K562 (cell line): ENCODE measurements around the gene PRMT3. TPM values are rescaled to one million over a fixed set of nuclear protein-coding genes. Genes with fewer than 3 reads are reported as not detected.

Source experiments
- ATAC-seq: fragments of 200-7000 bp; cut with Tn5 transposase; 3 replicates; pipeline ENCODE4 v1.9.1; 2020; ENCODE audit warnings: moderate library complexity
- BruUV-seq: library from RNA; stranded (reverse); fragments of 400-500 nt; replicated peaks from 2 replicates; lab custom pipeline; 2021; lab: Mats Ljungman, UMichigan
- CTCF ChIA-PET: fragments of 300-600 bp; formaldehyde crosslinking; extraction: SDS; loops from one replicate; lab custom pipeline; 2021; ENCODE audit warnings: low intra/inter-chr PET ratio; lab: Yijun Ruan, JAX
- POLR2A ChIA-PET: fragments of 300-600, 350-650 bp; sonication (Branson Sonifier 250); formaldehyde crosslinking; extraction: SDS; loops from one replicate; lab custom pipeline; 2021; ENCODE audit warnings: antibody characterized with exemption, inconsistent platforms; lab: Yijun Ruan, JAX
- DNase-seq, 4 experiments: peaks; one replicate each; pipeline versions ENCODE4 v3.0.0 to v3.0.0-alpha.2; 2011 to 2018; ENCODE audit warnings: low spot score in 3 of 4, mixed read lengths in 3 of 4; ENCODE audit errors: extremely low read depth in 1 of 4
- FAIRE-seq: peaks from 2 replicates; lab custom pipeline; 2011; peaks lifted over from hg19 to GRCh38; lab: Jason Lieb, UNC
- H2AFZ ChIP-seq: 2 replicates; pipeline ENCODE4 v1.6.0; 2011; ENCODE audit warnings: low read depth, low read length, control low read depth, inconsistent platforms
- H3K27ac ChIP-seq: fragments of 200-600 bp; 3 replicates; pipeline ENCODE4 v1.8.0; 2011; ENCODE audit warnings: low read depth, mild to moderate bottlenecking, control low read depth, inconsistent platforms, low read length, moderate library complexity, mixed read lengths; ENCODE audit errors: extremely low read depth
- H3K27me3 ChIP-seq, 2 experiments: fragments of 300-600 bp in 1 of 2; 2 replicates in 1 of 2; 3 replicates in 1 of 2; pipeline versions ENCODE4 v1.6.0 to v1.8.0; 2011; ENCODE audit warnings: inconsistent platforms in 2 of 2, low read length in 2 of 2, mild to moderate bottlenecking in 1 of 2, mixed read lengths in 1 of 2, moderate library complexity in 1 of 2; ENCODE audit not compliant: control insufficient read depth in 2 of 2, insufficient read depth in 2 of 2
- H3K36me3 ChIP-seq: fragments of 300-600 bp; 3 replicates; pipeline ENCODE4 v1.8.0; 2011; ENCODE audit warnings: mild to moderate bottlenecking, low read length, inconsistent platforms; ENCODE audit not compliant: control insufficient read depth, insufficient read depth
- H3K4me1 ChIP-seq, 2 experiments: fragments of 200-600 bp in 1 of 2; replicated peaks in 1 of 2; 2 replicates in 1 of 2; 3 replicates in 1 of 2; pipeline versions ENCODE4 v1.5.1 to v1.8.0; 2011; ENCODE audit warnings: inconsistent platforms in 2 of 2, low read length in 2 of 2, mild to moderate bottlenecking in 1 of 2, mixed read lengths in 1 of 2, moderate library complexity in 1 of 2; ENCODE audit not compliant: control insufficient read depth in 2 of 2, insufficient read depth in 2 of 2
- H3K4me2 ChIP-seq: 2 replicates; pipeline ENCODE4 v1.6.1; 2011; ENCODE audit warnings: low read length, control low read depth, inconsistent platforms, mixed read lengths; ENCODE audit not compliant: insufficient read depth
- H3K4me3 ChIP-seq: fragments of 200-600 bp; sonication (generic), shearing (Covaris generic); 2 replicates; pipeline ENCODE4 v1.5.1; 2016; ENCODE audit warnings: control low read depth, inconsistent platforms
- H3K79me2 ChIP-seq: fragments of 200-600 bp; 3 replicates; pipeline ENCODE4 v1.8.0; 2011; ENCODE audit warnings: low read length, inconsistent platforms; ENCODE audit not compliant: control insufficient read depth, insufficient read depth
- H3K9ac ChIP-seq, 2 experiments: 2 replicates each; pipeline versions ENCODE4 v1.6.0 to v1.6.1; 2011; ENCODE audit warnings: low read depth in 2 of 2, low read length in 2 of 2, control low read depth in 1 of 2, inconsistent platforms in 1 of 2, mild to moderate bottlenecking in 1 of 2, mixed read lengths in 1 of 2; ENCODE audit not compliant: insufficient read depth in 1 of 2
- H3K9me1 ChIP-seq: one replicate; pipeline ENCODE4 v1.6.0; 2011; ENCODE audit warnings: inconsistent platforms, mild to moderate bottlenecking, low read length, moderate library complexity; ENCODE audit not compliant: control insufficient read depth, insufficient read depth
- H3K9me3 ChIP-seq: replicated peaks from 2 replicates; pipeline ENCODE4 v1.5.1; 2011; ENCODE audit warnings: low read depth, low read length, inconsistent platforms; ENCODE audit not compliant: control insufficient read depth, insufficient read depth
- H4K20me1 ChIP-seq: replicated peaks from 2 replicates; pipeline ENCODE4 v1.6.1; 2011; ENCODE audit warnings: low read length, inconsistent platforms, mixed read lengths; ENCODE audit not compliant: control insufficient read depth, insufficient read depth
- BHLHE40 ChIP-seq: IDR thresholded peaks from 2 replicates; pipeline ENCODE4 v1.6.1; 2011; ENCODE audit warnings: low read length, improper control_type of control experiment
- PRMT5 ChIP-seq: sonication (generic); formaldehyde crosslinking; IDR thresholded peaks from 2 replicates; pipeline ENCODE4 v1.5.0; 2020; ENCODE audit warnings: missing genetic modification reagents
- WGBS: fragments of 100-300 bp; shearing (Covaris generic); methylation state at CpG from one replicate; pipeline ENCODE4 v1.1.6; 2016; ENCODE audit warnings: low coverage, mixed read lengths; ENCODE audit not compliant: insufficient coverage; ENCODE audit errors: missing lambda C conversion rate; 5-methylcytosine and 5-hydroxymethylcytosine counted together
- in situ Hi-C: fragments of 300-500 bp; cut with MboI; formaldehyde crosslinking; loops from 4 replicates; pipeline ENCODE4 v1.15.0; 2018; ENCODE audit warnings: inconsistent platforms, mixed read lengths
- intact Hi-C: fragments of 100-400 bp; cut with micrococcal nuclease; formaldehyde crosslinking; loops from 2 replicates; pipeline ENCODE4 v1.14.2; 2022
- polyA plus RNA-seq, 8 experiments: library from polyadenylated mRNA; depleted of rRNA in 4 of 8; stranded (reverse) in 5 of 8; unstranded in 3 of 8; fragments of >200 nt; fragmentation: Nextera tagmentation in 2 of 8; fragmentation: Illumina TruSeq in 1 of 8; extraction: Ambion mirVana in 2 of 8; extraction: Trizol in 1 of 8; gene quantifications; 2 replicates each; pipeline versions ENCODE4 v1.2.1 to v1.2.3, GENCODE V29; 2011 to 2014; ENCODE audit warnings: inconsistent platforms in 1 of 8, missing spikeins in 1 of 8
- total RNA-seq, 7 experiments: library from RNA; depleted of rRNA in 6 of 7; stranded (reverse); fragments of >200 nt in 6 of 7; fragmentation: Illumina TruSeq in 2 of 7; extraction: Trizol in 2 of 7; gene quantifications; 2 replicates each; pipeline versions ENCODE4 v1.2.1 to v1.2.3, GENCODE V29; 2011 to 2021; ENCODE audit warnings: low replicate concordance in 1 of 7
- TF ChIP-seq, protein P1 (sequence below): fragments of 450-650 bp; formaldehyde crosslinking; IDR thresholded peaks from 2 replicates; pipeline ENCODE4 v1.4.0; 2020; ENCODE audit warnings: mild to moderate bottlenecking, moderate library complexity
- TF ChIP-seq, protein P2 (sequence below): fragments of 250-450 bp; sonication (Bioruptor Pico); IDR thresholded peaks from 2 replicates; pipeline ENCODE4 v1.4.0; 2020; ENCODE audit warnings: mild to moderate bottlenecking, moderate library complexity, borderline replicate concordance

PRMT3 gene
- total and polyA plus RNA-seq, 9 of the 15 experiments (the other 6 are each of a cell fraction or from before 2014, with no cell fraction given): 24.0 to 62.1 (median 44.7) TPM

DNA sequence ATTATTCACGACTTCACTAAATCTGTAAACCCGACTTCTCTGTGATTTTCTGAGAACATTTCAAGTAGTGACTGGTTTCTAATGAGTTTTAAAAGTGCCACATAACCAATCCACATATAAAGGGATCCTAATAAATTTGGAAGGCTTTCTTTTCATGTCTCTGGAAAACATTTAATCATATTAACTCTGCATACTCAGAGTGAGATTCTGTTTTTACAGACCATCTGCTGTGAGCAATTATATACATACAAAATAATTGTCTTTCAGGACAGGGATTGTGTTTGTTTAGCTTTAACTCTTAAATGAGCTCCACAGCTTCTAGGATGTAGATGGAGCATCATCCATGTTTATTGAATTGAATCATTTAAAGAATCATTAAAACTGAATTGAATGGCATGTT lies 65.1 kb downstream of the PRMT3 start (continued):
- TF ChIP-seq, protein P1, sequence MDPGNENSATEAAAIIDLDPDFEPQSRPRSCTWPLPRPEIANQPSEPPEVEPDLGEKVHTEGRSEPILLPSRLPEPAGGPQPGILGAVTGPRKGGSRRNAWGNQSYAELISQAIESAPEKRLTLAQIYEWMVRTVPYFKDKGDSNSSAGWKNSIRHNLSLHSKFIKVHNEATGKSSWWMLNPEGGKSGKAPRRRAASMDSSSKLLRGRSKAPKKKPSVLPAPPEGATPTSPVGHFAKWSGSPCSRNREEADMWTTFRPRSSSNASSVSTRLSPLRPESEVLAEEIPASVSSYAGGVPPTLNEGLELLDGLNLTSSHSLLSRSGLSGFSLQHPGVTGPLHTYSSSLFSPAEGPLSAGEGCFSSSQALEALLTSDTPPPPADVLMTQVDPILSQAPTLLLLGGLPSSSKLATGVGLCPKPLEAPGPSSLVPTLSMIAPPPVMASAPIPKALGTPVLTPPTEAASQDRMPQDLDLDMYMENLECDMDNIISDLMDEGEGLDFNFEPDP (CRISPR knock-in tag): no peak
- no peak for TF ChIP-seq PRMT5 (CRISPR knock-in tag)
- TF ChIP-seq, protein P2, sequence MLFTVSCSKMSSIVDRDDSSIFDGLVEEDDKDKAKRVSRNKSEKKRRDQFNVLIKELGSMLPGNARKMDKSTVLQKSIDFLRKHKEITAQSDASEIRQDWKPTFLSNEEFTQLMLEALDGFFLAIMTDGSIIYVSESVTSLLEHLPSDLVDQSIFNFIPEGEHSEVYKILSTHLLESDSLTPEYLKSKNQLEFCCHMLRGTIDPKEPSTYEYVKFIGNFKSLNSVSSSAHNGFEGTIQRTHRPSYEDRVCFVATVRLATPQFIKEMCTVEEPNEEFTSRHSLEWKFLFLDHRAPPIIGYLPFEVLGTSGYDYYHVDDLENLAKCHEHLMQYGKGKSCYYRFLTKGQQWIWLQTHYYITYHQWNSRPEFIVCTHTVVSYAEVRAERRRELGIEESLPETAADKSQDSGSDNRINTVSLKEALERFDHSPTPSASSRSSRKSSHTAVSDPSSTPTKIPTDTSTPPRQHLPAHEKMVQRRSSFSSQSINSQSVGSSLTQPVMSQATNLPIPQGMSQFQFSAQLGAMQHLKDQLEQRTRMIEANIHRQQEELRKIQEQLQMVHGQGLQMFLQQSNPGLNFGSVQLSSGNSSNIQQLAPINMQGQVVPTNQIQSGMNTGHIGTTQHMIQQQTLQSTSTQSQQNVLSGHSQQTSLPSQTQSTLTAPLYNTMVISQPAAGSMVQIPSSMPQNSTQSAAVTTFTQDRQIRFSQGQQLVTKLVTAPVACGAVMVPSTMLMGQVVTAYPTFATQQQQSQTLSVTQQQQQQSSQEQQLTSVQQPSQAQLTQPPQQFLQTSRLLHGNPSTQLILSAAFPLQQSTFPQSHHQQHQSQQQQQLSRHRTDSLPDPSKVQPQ (CRISPR knock-in tag): no peak

DNA sequence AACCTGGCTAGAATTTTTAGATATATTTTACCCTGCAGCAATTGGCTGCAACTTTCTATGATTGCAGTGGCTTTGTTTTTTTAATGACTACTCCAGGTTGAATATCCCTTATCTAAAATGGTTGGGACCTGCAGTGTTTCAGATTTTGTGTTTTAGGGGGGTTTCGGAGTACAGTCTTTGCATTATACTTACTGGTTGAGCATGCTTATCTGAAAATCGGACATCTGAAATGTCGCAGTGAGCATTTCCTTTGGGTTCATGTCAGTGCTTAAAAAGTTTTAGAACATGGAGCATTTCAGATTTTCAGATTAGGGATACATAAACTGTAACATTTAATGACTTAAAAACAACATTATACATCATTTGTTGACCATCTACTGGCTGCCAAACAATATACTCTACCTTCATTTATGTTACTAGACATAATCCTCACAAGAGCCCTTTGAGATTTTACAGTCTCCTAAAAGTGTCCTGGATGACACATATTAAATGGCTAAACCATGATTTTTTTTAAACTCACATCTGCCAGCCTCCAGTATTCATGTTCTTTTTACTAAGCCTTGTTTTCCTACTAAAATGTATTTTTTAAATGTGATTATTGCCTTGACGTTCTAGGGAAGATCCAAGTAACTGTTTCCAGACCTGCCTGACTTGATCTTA lies 66.3 kb downstream of the PRMT3 start:
- WGBS: 72% methylated on average over 4 of the region's 4 CpGs
- ATAC-seq (no peak), FAIRE-seq (no peak), DNase-seq (no peak)
- Histone ChIP-seq H3K9me1 (no peaks in the 10 kb centered on the region), H3K36me3 (peaks cover 46% of the 10 kb centered on the region; the same call in 2 of the 3 replicates), H3K79me2 (0 out of 3 replicates have a peak, but pooled peaks cover 10% of the 10 kb centered on the region), H3K4me1 (peaks cover 6 to 31% of the 10 kb centered on the region in 2 experiments; a peak in 4 of 5 replicates), H2AFZ (no peak overlapping the region), H3K4me3 (no peak overlapping the region), H3K9me3 (no peaks in the 10 kb centered on the region), H3K27me3 (no peaks in the 10 kb centered on the region), H3K4me2 (no peak overlapping the region)
- in situ Hi-C loops: no loop called here
- ChIA-PET POLR2A (no interaction called here), CTCF (no interaction called here)
- BruUV-seq: no TSS peak
- no peak for TF ChIP-seq BHLHE40
- TF ChIP-seq, all 486 proteins: peak for 0
- no peak overlapping the region for H3K27ac ChIP-seq
- no peak overlapping the region for H3K9ac ChIP-seq
- intact Hi-C loops: no loop called here
- H4K20me1 ChIP-seq: no peaks in the 10 kb centered on the region
